Erythroblast (primary cell): Measurements from ENCODE around the gene DDO.

Source experiments
- DNase-seq, 2 experiments: peaks; one replicate each; lab custom pipeline; 2025; lab: John Stamatoyannopoulos, UW
- GATA1 ChIP-seq: IDR thresholded peaks from 2 replicates; pipeline ENCODE4 v1.6.1; 2011; ENCODE audit warnings: low read depth, mild to moderate bottlenecking, control low read depth, low read length, moderate library complexity
- POLR2A ChIP-seq: IDR thresholded peaks from 2 replicates; pipeline ENCODE4 v1.6.1; 2011; ENCODE audit warnings: mild to moderate bottlenecking, low read length

Gene DDO

GRCh38 chr6:110408901-110409300 lies 6.5 kb downstream of the DDO start:
- DNase-seq: no peak
- TF ChIP-seq POLR2A (no peak), GATA1 (no peak)

DNA sequence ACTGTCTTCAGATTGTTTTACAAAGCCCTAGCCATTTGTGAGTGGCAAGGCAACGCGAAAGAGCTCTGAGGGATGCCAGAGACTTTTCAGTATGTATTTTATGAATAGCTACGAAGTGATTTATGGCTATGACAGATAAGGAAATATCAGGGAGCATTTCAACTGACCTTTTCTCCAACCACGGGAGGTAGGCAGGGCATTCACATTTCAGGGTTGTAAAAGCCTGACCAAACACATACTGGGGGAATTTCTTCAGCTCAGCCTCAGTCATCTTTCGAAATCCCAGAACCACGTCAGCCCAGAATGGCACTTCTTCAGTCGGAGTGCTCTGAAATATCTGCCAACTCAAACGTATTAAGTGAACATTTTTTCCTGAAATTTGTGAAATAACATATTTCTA lies 10.8 kb downstream of the DDO start:
- TF ChIP-seq POLR2A: no peak
- TF ChIP-seq GATA1: no peak
- no peak for DNase-seq

DNA sequence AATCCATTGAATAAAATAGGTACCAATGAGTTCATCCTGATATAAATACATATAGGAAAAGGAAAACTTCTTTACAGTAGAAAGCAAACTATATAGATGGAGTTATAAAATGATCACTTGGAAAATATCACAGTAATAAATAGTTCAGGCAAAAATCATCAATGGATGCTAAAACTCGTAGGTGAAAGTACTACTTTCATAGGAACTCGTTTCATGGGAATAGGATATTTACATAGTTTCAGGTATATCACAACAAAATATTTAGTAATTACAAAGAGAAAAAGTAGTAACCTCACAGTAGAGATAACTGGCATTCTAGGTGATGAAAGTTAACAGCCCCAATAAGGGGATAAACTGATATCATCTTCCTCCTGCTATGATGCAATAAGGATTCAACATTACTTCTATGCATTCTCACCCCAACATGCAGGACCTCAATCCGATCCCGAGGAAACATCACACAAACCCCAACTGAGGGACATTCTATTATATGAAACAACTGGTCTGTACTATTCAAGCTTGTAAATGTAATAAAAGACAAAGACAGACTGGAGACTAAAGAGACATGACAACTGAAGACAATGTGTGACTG lies 13.7 kb downstream of the DDO start:
- TF ChIP-seq GATA1: no peak
- no peak for TF ChIP-seq POLR2A
- DNase-seq: no peak

- TF ChIP-seq POLR2A: no peak
- no peak for TF ChIP-seq GATA1
These were observed 15.2 kb downstream of the DDO start for GRCh38 chr6:110400208-110400607.

DNA sequence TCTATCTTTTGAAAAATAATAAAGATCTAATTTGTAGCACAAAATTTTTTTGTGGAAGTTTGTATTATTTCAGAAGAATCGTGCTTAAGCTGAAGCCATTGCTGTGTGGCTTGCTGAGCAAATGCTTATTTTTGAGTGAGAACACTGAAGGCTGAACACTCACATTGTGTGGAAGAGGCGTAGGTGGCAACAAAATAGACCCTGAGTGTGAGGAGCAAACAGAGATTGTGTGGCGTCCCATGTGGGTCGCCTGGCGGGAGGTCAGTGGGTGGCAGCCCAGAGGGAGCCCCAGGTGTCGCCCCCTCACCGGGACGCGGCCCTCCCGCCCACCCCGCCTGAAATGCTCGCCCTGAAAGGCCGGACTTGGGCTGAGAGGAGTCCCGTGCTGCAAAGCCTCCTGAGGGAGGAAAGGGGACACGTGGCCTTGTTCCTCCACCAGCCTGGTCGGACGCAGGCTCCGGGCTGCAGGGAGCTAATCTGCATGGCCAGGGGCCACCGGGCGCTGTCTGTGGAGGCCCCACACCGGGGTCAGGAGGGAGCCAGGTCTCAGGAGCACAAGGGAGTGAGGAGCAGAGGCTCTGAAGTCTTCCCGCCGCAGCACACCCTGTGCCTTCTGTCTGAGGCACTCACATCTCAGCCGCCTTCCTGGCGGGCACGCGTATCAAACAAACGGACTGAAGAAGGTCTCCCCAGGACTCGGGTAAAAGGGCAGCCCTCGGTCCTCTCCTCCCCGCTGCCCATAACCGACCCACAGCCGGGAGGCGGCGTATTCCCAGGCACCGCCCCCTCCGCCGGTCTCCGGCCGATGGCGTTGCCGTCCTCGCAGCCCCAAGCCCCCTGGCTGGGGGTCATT lies 15.9 kb downstream of the DDO start:
- TF ChIP-seq GATA1 (no peak), POLR2A (no peak)
- no peak for DNase-seq

More at GRCh38 chr6:110400208-110400607, 15.2 kb downstream of the DDO start:
- no peak for DNase-seq

DNA sequence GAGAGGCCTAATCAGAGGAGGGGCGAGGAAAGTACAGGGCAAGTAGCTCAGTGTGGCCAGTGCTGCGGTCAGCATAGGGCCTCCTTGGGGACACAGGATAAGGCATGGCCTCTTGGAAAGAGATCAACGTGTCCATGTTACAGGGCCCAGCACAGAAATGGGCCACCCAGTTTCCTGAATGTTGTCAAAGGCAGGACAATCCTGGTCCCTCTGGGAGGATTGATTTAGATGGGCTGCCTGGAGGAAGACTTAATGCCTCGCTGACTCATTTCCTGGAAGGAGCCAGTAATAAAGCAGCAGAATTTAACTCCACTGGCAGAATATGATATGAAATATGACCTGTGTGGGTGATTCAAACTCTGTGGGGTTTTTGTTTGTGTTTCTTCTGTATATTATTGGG lies 16.6 kb downstream of the DDO start:
- no peak for DNase-seq
- TF ChIP-seq POLR2A: no peak
- TF ChIP-seq GATA1: no peak

DNA sequence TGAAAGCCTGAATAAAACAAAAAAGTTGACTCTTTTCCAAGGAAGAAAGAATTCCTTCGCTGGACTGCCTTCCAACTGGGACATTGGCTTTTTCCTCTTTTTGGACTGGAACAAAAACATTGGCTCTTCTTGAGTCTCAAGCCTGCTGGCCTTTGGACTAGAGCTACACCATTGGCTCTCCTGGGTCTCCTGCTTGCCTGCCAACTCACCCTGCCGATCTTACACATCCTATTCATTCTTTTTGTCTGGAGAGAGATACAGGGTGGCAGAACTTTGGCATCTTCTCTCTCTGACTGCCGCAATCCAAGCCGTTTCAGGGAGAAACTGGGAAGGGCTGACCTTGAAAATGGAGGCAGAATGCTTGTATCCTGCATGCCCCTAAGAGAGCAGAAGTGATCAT lies 20.2 kb downstream of the DDO start:
- no peak for DNase-seq
- TF ChIP-seq GATA1 (no peak), POLR2A (no peak)

DNA sequence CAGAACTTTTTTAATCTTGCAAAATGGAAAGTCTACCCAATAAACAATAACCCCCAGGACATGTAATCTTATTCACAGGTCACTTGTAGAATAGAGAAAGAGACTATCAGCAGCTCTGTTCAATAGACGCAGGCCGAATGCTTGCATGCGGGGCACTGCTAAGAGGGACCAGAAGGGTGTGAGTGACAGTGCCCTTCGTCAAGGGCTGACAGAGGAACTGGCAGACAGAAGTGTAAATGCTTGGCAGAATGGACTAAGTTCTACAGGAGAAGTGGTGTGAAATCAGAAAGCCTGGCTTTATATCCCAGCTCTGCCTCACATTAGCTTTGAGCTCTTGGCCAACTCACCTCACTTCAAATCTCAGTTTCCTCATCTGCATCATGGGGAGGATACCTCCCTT lies 21.0 kb downstream of the DDO start:
- TF ChIP-seq GATA1 (no peak), POLR2A (no peak)
- no peak for DNase-seq

DNA sequence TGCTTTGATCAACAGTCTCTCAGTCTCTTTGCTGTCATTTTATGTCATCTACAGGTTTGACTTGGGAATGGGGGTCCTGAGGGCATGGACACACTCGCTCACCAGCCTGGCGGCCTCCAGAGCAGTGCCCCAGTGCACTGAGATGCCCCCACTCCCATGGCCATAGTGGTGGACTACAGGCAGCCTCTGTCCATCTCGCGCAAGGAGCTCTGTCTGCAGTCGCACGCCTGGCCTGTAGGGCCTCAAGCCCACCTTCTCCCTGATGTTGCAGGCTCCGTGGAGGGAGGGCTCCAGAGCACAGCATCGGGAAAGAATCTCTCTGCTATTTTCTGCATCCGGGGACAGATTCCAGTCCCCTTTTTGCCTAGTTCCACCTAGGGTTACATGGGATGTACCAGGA lies 22.6 kb downstream of the DDO start:
- TF ChIP-seq GATA1 (no peak), POLR2A (no peak)
- no peak for DNase-seq

GRCh38 chr6:110390404-110390803 lies 25.0 kb downstream of the DDO start:
- TF ChIP-seq POLR2A: no peak
- no peak for TF ChIP-seq GATA1
- no peak for DNase-seq

- TF ChIP-seq GATA1: no peak
- no peak for TF ChIP-seq POLR2A
- DNase-seq: peak in 1 of 2 experiments; percentile 30
These were observed 25.5 kb downstream of the DDO start for GRCh38 chr6:110389689-110390382.

DNA sequence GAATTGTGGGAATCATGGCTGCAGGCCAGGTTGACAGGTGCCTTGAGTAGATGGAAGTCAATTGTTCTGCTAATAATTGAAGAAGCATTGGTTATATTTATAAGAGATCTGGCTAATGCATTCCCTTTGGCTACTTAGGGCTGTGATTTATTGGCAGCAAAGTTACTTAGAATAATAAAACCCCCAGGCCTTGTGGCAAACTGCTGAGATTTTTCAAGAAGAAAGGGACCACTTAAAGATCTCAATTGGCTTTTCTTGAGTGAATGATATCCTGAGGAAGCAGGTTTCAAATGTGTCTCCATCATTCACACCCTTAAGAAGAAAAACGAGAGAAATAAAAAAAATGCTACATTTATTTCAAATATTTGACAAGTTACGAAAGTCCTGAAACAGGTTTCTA lies 27.4 kb downstream of the DDO start:
- TF ChIP-seq GATA1: no peak
- TF ChIP-seq POLR2A: no peak
- DNase-seq: no peak

GRCh38 chr6:110385458-110385863 lies 29.9 kb downstream of the DDO start:
- no peak for TF ChIP-seq POLR2A
- TF ChIP-seq GATA1: no peak
- no peak for DNase-seq

GRCh38 chr6:110378552-110378951 lies 36.8 kb downstream of the DDO start:
- no peak for DNase-seq
- TF ChIP-seq POLR2A (no peak), GATA1 (no peak)
